HCT116 (cell line): Measurements from ENCODE around the gene ZNF324B. TPM values are rescaled to one million over a fixed set of nuclear protein-coding genes. Genes with fewer than 3 reads are reported as not detected.

Experiments used
- ATAC-seq: fragments of 200-7000 bp; cut with Tn5 transposase; 2 replicates; pipeline ENCODE4 v1.9.1; 2020; ENCODE audit warnings: mild to moderate bottlenecking, moderate library complexity
- BruUV-seq: library from RNA; stranded (reverse); fragments of 400-500 nt; replicated peaks from 2 replicates; lab custom pipeline; 2021; lab: Mats Ljungman, UMichigan
- CTCF ChIA-PET: fragments of 300-600 bp; sonication (Branson Sonifier 250); formaldehyde crosslinking; loops from one replicate; lab custom pipeline; 2021; ENCODE audit warnings: antibody characterized with exemption; lab: Charles Lee
- POLR2A ChIA-PET: fragments of 300-600, 350-600 bp; sonication (Branson Sonifier 250); formaldehyde crosslinking; loops from one replicate; lab custom pipeline; 2021; ENCODE audit warnings: antibody characterized with exemption; lab: Charles Lee
- RAD21 ChIA-PET, 2 experiments: fragments of 300-600 bp; sonication (Branson Sonifier 250); formaldehyde crosslinking; loops; one replicate each; lab custom pipeline; 2023; ENCODE audit warnings: low total read pairs in 2 of 2; ENCODE audit not compliant: uncharacterized antibody in 2 of 2, unreplicated experiment in 2 of 2, low non-redundant PET in 1 of 2; lab: Charles Lee
- DNase-seq: peaks from one replicate; pipeline ENCODE4 v3.0.0-alpha.2; 2010; ENCODE audit warnings: low read depth, low spot score
- H2AFZ ChIP-seq: fragments of 200-600 bp; shearing (Covaris generic), sonication (generic); 2 replicates; pipeline ENCODE4 v1.6.1; 2017; ENCODE audit warnings: low read depth, mixed run types, mixed read lengths, antibody characterized with exemption, low read length; ENCODE audit not compliant: poor library complexity, severe bottlenecking
- H3K27ac ChIP-seq: 2 replicates; pipeline ENCODE4 v1.5.1; 2012; ENCODE audit warnings: low read depth, low read length
- H3K27me3 ChIP-seq: fragments of 200-600 bp; sonication (generic); 2 replicates; pipeline ENCODE4 v1.6.1; 2016; ENCODE audit warnings: mixed run types, low read length, mixed read lengths; ENCODE audit not compliant: insufficient read depth
- H3K36me3 ChIP-seq, 2 experiments: fragments of 200-500 bp in 1 of 2; fragments of 200-600 bp in 1 of 2; sonication (Bioruptor generic) in 1 of 2; sonication (generic) in 1 of 2; 2 replicates each; pipeline versions ENCODE4 v1.5.1 to v1.6.1; 2014 to 2016; ENCODE audit warnings: low read length in 2 of 2, inconsistent platforms in 1 of 2, mixed read lengths in 1 of 2, mixed run types in 1 of 2; ENCODE audit not compliant: insufficient read depth in 2 of 2, control insufficient read depth in 1 of 2
- H3K4me1 ChIP-seq, 2 experiments: fragments of 200-600 bp in 1 of 2; sonication (generic) in 1 of 2; 2 replicates each; pipeline versions ENCODE4 v1.5.1 to v1.6.1; 2012 to 2017; ENCODE audit warnings: low read length in 2 of 2, inconsistent platforms in 1 of 2, mild to moderate bottlenecking in 1 of 2, mixed read lengths in 1 of 2, mixed run types in 1 of 2, moderate library complexity in 1 of 2; ENCODE audit not compliant: insufficient read depth in 2 of 2, control insufficient read depth in 1 of 2
- H3K4me2 ChIP-seq: fragments of 200-600 bp; sonication (generic); 2 replicates; pipeline ENCODE4 v1.6.1; 2017; ENCODE audit warnings: mixed run types, low read length, mixed read lengths
- H3K4me3 ChIP-seq, 2 experiments: fragments of 200-600 bp in 1 of 2; sonication (generic) in 1 of 2; replicated peaks in 1 of 2; 2 replicates each; pipeline ENCODE4 v1.5.1; 2011 to 2016; ENCODE audit warnings: low read length in 2 of 2, control low read depth in 1 of 2, low read depth in 1 of 2, mild to moderate bottlenecking in 1 of 2, mixed read lengths in 1 of 2, mixed run types in 1 of 2
- H3K79me2 ChIP-seq: fragments of 200-600 bp; sonication (generic); 2 replicates; pipeline ENCODE4 v1.6.1; 2017; ENCODE audit warnings: mild to moderate bottlenecking, mixed run types, low read length, moderate library complexity, mixed read lengths; ENCODE audit not compliant: insufficient read depth
- H3K9ac ChIP-seq: fragments of 200-600 bp; sonication (generic); 2 replicates; pipeline ENCODE4 v1.6.1; 2016; ENCODE audit warnings: low read length, mixed read lengths
- H3K9me2 ChIP-seq: fragments of 200-600 bp; sonication (generic), shearing (Covaris generic); 2 replicates; pipeline ENCODE4 v1.6.1; 2017; ENCODE audit warnings: mixed run types, mild to moderate bottlenecking, moderate library complexity; ENCODE audit not compliant: insufficient read depth
- H3K9me3 ChIP-seq, 2 experiments: fragments of 200-500 bp in 1 of 2; fragments of 200-600 bp in 1 of 2; sonication (Bioruptor generic) in 1 of 2; sonication (generic) in 1 of 2; 2 replicates each; pipeline ENCODE4 v1.6.1; 2014 to 2017; ENCODE audit warnings: low read length in 2 of 2, mixed read lengths in 2 of 2, inconsistent platforms in 1 of 2, low read depth in 1 of 2, mild to moderate bottlenecking in 1 of 2, mixed run types in 1 of 2, moderate library complexity in 1 of 2; ENCODE audit not compliant: control insufficient read depth in 1 of 2, insufficient read depth in 1 of 2
- H4K20me1 ChIP-seq: fragments of 200-600 bp; sonication (generic), shearing (Covaris generic); 2 replicates; pipeline ENCODE4 v1.6.1; 2017; ENCODE audit warnings: mixed run types, mild to moderate bottlenecking, moderate library complexity; ENCODE audit not compliant: insufficient read depth
- CTCF ChIP-seq, 3 experiments: fragments of 200-600 bp in 1 of 3; sonication (generic) in 1 of 3; IDR thresholded peaks in 2 of 3; conservative IDR thresholded peaks in 1 of 3; 2 replicates each; pipeline ENCODE4 v1.5.1; 2012 to 2017; ENCODE audit warnings: low read depth in 2 of 3, low read length in 2 of 3, antibody characterized with exemption in 1 of 3, borderline replicate concordance in 1 of 3, control low read depth in 1 of 3, mild to moderate bottlenecking in 1 of 3, mixed read lengths in 1 of 3, mixed run types in 1 of 3, moderate library complexity in 1 of 3; ENCODE audit not compliant: insufficient read depth in 1 of 3
- EGR1 ChIP-seq: IDR thresholded peaks from 2 replicates; pipeline ENCODE4 v1.6.1; 2012; ENCODE audit warnings: low read depth
- FOSL1 ChIP-seq: IDR thresholded peaks from 2 replicates; pipeline ENCODE4 v1.6.1; 2012; ENCODE audit warnings: low read depth
- POLR2A ChIP-seq: IDR thresholded peaks from 2 replicates; pipeline ENCODE4 v1.7.0; 2011; ENCODE audit warnings: borderline replicate concordance; ENCODE audit not compliant: insufficient read depth, insufficient read length; ENCODE audit errors: extremely low read depth
- POLR2AphosphoS5 ChIP-seq: IDR thresholded peaks from 2 replicates; pipeline ENCODE4 v1.6.1; 2011; ENCODE audit warnings: mild to moderate bottlenecking, low read depth, low read length, moderate library complexity
- REST ChIP-seq: IDR thresholded peaks from 2 replicates; pipeline ENCODE4 v1.6.1; 2012; ENCODE audit warnings: low read depth
- intact Hi-C: fragments of 100-400 bp; cut with micrococcal nuclease; formaldehyde crosslinking; loops from 2 replicates; pipeline ENCODE4 v1.10.0; 2022
- total RNA-seq: library from RNA; stranded (reverse); gene quantifications from one replicate; pipeline ENCODE4 v1.2.1, GENCODE V29; 2021; ENCODE audit not compliant: unreplicated experiment

Gene ZNF324B
- total RNA-seq, 1 experiment from 2014 or later = 9.4 TPM

GRCh38 chr19:58439576-58440554, 11.6 kb upstream of the ZNF324B start, which contains the start of gene ZNF132:
Gene ZNF132, minus strand, starts transcription at chr19:58440153. Its CDS starts 332 bp downstream, at chr19:58439821.
- no peak within 1 kb of the TSS for H3K4me3 ChIP-seq
- no peaks in the 10 kb centered on the region for H3K79me2 ChIP-seq
- peaks cover 3 to 6% of the 10 kb centered on the region in 2 experiments; a peak in 2 of 4 replicates for H3K9me3 ChIP-seq
- ChIA-PET CTCF (no interaction called here), POLR2A (no interaction called here), RAD21 (no interaction called here)
- H3K9me2 ChIP-seq = no peaks in the 10 kb centered on the region
- no peak within 1 kb of the TSS for H3K4me2 ChIP-seq
- H2AFZ ChIP-seq = no peak within 1 kb of the TSS
- H3K27ac ChIP-seq = no peak within 1 kb of the TSS
- DNase-seq (no peak), ATAC-seq (no peak)
- intact Hi-C loops = no loop called here
- H3K27me3 ChIP-seq = no peaks in the 10 kb centered on the region
- no TSS peak for BruUV-seq
- H4K20me1 ChIP-seq = no peaks in the 10 kb centered on the region
- no peak within 1 kb of the TSS for H3K9ac ChIP-seq
- no peaks in the 10 kb centered on the region for H3K4me1 ChIP-seq
- no peak for TF ChIP-seq EGR1
- TF ChIP-seq POLR2A = no peak
- TF ChIP-seq POLR2AphosphoS5 = no peak
- TF ChIP-seq CTCF (IDR thresholded peaks at IDR 0.05 in 2 of 3, conservative IDR thresholded peaks at IDR 0.05 in 1 of 3; ENCODE audit: borderline replicate concordance in 1 of 3, insufficient read depth in 1 of 3, low read depth in 2 of 3, low read length in 2 of 3) = no peak
- TF ChIP-seq REST = no peak
- no peak for TF ChIP-seq FOSL1
- no peaks in the 10 kb centered on the region for H3K36me3 ChIP-seq
